NK-92 (cell line): ENCODE results near the gene SEC16A.

Experiments used
- DNase-seq: peaks from one replicate; lab custom pipeline; 2025; ENCODE audit not compliant: unreplicated experiment; lab: John Stamatoyannopoulos, UW

Gene SEC16A

DNA sequence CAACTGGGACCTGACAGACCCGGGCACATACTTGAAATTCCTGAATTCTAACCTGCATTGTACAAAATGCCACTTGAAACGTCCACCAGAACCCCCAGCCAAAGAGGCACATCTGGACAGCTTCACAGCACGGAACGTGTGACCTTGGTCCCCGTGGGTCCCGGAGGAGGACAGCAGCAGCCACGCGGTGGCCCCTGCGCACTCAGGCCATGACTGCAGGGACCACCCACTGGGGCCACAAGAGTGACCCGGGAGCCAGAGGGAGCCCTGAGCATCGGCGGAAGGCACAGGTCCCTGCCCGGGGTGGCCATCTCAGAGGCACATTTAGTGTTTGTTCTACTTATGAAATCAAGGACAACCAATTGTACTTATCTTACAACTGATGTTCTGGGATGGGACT lies 80.8 kb downstream of the SEC16A start:
- DNase-seq = no peak

DNA sequence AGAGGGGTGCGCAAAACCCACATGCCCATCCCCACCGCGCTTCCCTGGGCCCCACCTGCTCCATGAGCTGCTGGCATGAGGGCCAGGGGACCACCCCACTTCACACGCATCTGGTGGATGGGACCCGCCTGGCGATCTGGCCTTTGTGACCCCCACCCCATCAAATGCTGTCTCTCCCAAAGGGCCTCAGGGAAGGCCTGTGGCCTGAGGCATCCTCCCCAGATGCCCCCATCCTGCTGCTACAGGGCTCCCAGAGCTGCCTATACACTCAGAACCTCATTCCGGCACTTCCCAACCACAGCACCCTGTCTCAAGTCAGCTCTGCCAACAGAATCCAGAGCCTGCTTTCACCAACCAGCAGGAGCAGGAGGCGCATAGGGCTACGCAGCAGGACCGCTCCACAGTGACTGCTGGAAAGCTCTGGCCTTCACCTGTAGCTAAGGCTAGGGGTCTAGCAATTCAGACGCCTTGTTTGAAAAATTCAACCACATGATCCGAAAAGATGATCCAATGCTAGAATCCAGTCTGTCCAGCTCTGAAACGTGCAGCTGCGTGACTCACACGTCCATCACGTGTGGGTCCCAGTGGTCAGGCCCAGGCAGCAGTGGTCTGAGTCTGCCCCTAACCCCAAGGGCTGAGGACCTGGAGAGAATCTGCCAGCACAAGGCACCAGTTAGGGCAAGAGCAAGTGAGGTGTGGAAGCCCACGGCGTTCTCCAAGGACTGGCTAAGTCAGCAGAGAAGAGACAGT lies 81.5 kb downstream of the SEC16A start:
- no peak for DNase-seq

GRCh38 chr9:136400038-136400834 lies 82.6 kb downstream of the SEC16A start, which contains the start of gene SNAPC4:
SNAPC4 (minus strand) TSS chr9:136400170; CDS start chr9:136398428, 1,742 bp downstream.
- DNase-seq = no peak

DNA sequence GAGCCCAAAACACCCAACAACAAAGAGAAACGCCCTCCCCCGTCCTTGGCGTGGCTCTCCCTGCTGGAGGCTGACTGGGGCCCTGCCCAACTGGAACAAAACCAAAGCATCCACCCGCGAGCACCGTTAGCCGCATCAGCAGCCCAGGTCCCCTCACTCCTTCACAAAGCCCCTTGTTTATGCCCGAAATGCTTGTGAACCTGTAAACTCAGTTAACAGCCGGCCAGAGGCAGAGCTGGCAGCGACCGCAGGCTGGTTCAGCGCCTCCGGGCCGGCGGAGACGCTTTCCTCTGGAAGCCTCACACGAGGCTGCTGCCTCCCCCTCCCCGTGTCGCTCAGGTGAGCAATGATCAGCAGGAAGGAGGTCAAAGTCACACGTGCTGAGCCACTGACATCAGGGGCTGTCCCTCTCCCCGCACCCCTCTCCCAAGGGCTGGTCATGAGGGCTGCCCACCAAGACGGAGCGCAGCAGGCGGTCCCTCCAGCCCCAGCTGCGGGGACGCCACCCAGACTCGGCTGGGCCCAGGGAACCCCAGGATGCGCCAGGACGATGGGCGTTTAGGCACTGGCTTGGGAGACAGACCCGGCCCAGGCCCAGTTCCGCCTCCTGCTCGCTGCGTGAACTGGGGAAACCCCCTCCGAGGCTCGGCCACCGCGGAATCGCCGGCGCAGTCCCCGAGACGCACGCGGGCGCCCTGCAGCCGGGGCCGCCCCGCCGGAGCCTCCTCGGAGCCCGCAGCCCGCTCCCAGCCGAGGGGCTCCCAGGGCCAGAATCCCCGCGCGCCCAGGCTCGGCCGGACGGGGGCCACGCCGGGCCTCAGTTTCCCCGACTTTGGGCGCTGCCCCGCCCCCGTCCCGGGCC lies 83.4 kb downstream of the SEC16A start:
- DNase-seq = no peak

- no peak for DNase-seq
Observed at GRCh38 chr9:136398286-136398685, 84.6 kb downstream of the SEC16A start.

DNA sequence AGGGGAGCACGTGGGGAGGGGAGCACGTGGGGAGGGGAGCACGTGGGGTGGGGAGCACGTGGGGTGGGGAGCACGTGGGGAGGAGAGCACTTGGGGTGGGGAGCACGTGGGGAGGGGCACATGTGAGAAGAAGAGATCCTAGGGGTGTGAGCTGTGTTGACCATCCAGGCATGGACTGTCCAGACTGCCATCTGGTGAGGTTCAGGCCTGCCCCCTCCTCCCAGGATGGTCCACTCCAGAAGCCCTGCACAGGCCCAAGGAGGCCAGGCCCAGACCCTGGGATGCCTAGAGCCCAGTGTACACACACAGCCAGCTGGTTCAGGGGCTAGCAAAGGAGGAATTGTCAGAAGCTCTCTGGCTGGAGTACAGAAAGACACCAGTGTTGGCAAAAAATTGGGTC lies 85.2 kb downstream of the SEC16A start:
- no peak for DNase-seq

- no peak for DNase-seq
Observed at GRCh38 chr9:136396219-136396515, 86.7 kb downstream of the SEC16A start.

DNA sequence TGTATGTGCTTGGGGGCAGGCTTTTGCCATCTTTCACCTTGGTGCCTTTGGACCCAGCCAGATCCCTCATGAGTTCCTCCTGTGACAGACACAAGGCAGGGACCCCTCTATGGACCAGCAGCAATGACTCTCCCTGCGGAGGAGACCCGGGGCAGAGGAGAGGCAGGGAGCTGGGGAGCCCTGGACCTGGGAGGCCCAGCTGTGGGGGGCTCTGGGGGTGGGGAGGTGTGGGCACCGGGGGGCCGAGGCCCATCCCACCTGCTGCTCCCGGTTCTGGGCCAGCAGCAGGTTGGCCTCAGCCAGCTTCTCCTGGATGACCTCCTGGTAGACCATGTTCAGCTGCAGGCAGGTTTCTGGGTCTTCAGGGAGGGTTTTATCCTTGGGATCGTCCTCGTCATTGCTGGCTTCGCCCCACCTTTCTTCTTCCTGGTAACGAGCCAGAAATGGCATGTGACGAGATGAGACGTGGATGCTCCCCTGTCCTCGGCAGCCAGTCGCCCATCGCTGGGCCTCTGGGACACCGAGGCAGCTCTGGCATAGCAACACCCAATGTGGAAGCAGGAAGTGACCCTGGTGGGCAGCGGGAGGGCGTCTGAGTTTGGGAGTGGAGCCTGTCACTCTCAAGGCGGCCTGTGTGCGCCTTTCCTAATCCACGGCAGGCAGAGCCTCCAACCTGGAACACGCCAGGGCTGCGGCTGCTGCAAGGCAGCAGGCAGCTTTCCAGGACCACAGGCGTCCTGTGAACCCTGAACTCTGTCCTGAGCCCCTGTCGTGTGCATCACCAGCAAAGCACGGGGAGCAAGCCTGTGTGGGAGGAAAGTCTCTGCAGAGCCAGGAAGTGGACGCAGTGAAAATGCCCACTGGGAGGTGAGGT lies 87.3 kb downstream of the SEC16A start:
- no peak for DNase-seq

GRCh38 chr9:136395020-136395340 lies 87.9 kb downstream of the SEC16A start:
- DNase-seq = no peak

- DNase-seq = no peak
Observed at GRCh38 chr9:136394312-136395019, 88.4 kb downstream of the SEC16A start.

DNA sequence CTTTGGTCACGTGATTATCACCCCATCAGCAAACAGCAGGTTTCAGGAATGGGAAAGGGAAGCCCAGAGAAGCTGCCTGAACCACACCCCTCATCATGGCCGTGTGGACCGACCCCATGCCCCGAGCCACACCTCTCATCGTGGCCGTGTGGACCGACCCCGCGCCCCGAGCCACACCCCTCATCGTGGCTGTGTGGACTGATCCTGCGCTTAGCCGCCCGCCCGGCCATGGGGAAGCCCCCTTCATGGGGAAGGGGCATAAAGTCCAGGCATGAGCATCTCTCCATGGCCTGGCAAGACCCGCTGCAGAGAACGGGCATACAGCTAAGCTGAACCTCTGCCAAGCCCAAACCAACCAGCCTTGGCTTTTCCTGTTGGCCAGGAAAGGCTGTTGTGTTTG lies 89.3 kb downstream of the SEC16A start:
- no peak for DNase-seq

DNA sequence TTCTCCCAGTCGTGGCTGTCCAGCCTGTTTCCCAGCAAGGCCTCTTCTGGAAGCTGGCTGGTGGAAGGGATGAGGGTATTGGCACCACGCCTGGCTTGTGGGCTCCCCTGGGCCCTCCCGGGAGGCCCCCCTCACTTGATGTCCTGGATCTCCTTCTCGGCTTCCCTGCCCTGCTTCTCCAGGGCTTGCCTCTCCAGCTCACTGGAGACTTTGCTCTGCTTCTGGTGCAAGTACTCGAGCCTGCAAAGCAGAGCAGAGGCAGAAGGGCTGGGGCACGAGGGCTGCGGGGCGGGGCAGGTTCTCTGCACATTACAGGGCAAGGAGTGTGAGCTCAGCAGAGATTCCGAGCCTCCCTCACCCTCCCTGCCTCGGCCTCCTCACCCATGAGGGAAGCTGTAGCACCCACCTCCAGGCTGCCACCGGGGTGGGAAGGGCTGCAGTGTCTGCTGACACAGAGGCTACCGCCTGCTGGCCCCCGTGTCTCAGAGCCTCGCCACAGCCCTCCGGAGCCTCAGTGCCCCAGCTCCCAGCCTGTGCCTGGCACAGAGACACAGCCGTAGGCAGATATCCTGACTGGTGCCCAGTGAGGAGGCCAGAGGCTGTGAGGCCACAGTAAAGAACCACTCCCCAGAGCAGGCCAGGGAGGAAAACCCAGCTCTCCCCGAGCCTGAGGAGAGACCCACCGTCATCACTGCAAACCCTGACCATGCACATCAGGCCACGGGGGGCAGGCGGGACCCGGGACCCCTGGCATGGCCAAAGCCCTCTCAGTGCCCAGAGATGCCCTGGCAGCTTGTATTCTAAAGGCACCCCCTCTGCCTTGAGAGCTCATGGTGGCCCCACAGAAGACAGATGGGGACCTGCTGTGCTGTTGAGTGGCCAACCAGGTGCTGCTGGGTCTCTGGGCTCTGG lies 90.0 kb downstream of the SEC16A start:
- no peak for DNase-seq

- no peak for DNase-seq
Observed at GRCh38 chr9:136391737-136392537, 90.9 kb downstream of the SEC16A start.
